ENCODE data around the gene NAV2.

DNA sequence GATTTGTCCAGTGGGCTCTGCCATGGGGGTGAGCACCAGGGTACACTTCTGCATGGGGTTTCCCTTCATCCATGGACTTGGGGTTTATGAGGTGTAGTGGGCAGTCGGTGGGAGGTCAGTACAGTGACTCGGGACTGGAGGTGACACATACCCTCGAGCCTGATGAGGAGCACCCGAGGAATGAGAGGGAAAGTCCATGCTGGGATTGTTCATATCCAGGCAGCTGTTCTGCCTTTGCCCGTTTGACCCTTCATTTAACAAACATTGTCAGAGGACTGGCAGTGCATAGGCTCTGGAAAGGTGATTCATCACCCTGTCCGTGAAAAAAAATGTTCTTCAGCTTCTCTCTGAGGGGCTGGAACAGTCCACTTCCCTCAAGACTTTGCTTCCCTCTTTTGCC, 2.7 kb downstream of the NAV2 start:
- TF ChIP-seq POLR2A (IDR thresholded peaks at IDR 0.05), result no peak
- TF ChIP-seq, protein P1, sequence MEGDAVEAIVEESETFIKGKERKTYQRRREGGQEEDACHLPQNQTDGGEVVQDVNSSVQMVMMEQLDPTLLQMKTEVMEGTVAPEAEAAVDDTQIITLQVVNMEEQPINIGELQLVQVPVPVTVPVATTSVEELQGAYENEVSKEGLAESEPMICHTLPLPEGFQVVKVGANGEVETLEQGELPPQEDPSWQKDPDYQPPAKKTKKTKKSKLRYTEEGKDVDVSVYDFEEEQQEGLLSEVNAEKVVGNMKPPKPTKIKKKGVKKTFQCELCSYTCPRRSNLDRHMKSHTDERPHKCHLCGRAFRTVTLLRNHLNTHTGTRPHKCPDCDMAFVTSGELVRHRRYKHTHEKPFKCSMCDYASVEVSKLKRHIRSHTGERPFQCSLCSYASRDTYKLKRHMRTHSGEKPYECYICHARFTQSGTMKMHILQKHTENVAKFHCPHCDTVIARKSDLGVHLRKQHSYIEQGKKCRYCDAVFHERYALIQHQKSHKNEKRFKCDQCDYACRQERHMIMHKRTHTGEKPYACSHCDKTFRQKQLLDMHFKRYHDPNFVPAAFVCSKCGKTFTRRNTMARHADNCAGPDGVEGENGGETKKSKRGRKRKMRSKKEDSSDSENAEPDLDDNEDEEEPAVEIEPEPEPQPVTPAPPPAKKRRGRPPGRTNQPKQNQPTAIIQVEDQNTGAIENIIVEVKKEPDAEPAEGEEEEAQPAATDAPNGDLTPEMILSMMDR (IDR thresholded peaks at IDR 0.05), result no peak

All from body of pancreas (tissue), 4 donors.